IPS-15b (cell line): ENCODE data around the gene MBNL2.

Experiments used
- H3K27me3 ChIP-seq: one replicate; pipeline ENCODE4 v1.6.1; 2013; ENCODE audit warnings: low read length; ENCODE audit not compliant: control insufficient read depth, insufficient read depth
- H3K36me3 ChIP-seq: one replicate; pipeline ENCODE4 v1.6.1; 2013; ENCODE audit warnings: low read length; ENCODE audit not compliant: control insufficient read depth, insufficient read depth
- H3K4me1 ChIP-seq: one replicate; pipeline ENCODE4 v1.6.1; 2013; ENCODE audit warnings: mild to moderate bottlenecking, low read length; ENCODE audit not compliant: control insufficient read depth, insufficient read depth
- H3K4me3 ChIP-seq: one replicate; pipeline ENCODE4 v1.5.1; 2013; ENCODE audit warnings: low read depth, low read length
- H3K9ac ChIP-seq: one replicate; pipeline ENCODE4 v1.6.1; 2013; ENCODE audit warnings: low read depth, mild to moderate bottlenecking, low read length
- H3K9me3 ChIP-seq: one replicate; pipeline ENCODE4 v1.6.1; 2013; ENCODE audit warnings: mild to moderate bottlenecking, low read length; ENCODE audit not compliant: control insufficient read depth, insufficient read depth

Gene MBNL2

DNA sequence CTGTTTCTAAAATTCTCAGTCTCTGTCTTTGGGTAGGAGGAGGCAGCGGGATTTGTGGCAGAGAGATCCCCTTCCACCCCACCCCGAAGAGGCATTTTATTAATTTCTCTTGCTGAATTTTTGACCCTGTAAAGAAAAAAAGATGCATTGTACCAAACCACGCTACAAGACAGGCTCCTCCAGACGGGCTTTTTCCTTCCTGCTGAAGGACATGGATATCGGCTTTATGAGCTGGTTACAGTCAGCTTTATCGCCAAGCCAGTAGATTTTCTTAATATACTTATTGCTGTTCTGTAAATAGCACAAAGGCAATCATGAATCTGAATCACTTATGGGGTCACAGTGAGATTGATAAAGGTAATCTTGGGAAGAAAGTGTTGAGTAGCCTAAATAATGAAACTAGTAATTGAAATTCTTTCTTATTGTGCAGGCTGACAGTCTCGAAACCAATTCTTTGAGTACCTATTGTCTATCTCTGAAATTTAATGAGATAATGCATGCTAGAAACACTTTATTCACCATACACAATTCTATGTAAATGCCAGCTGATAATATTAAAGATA, 24.5 kb downstream of the MBNL2 start:
- Histone ChIP-seq H3K27me3 (no peaks in the 10 kb centered on the region), H3K36me3 (no peaks in the 10 kb centered on the region), H3K9me3 (no peaks in the 10 kb centered on the region), H3K9ac (no peak overlapping the region), H3K4me1 (no peaks in the 10 kb centered on the region), H3K4me3 (no peak overlapping the region)

DNA sequence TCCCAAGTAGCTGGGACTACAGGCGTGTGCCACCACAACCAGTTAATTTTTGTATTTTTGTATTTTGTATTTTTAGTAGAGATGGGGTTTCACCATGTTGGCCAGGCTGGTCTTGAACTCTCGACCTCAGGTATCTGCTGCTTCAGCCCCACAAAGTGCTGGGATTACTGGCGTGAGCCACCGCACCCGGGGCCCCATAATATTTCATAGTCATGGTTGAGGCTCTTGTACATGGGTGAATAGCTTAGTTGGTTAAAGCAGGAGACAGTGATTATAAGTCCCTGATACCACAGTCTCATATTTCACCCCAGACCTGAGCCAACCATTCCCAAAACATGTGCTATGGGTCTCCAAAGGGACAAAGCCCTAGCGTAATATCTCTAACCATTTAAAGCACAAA, 26.1 kb downstream of the MBNL2 start:
- Histone ChIP-seq H3K9ac (no peak overlapping the region), H3K36me3 (no peaks in the 10 kb centered on the region), H3K4me1 (no peaks in the 10 kb centered on the region), H3K27me3 (no peaks in the 10 kb centered on the region), H3K4me3 (no peak overlapping the region), H3K9me3 (no peaks in the 10 kb centered on the region)

DNA sequence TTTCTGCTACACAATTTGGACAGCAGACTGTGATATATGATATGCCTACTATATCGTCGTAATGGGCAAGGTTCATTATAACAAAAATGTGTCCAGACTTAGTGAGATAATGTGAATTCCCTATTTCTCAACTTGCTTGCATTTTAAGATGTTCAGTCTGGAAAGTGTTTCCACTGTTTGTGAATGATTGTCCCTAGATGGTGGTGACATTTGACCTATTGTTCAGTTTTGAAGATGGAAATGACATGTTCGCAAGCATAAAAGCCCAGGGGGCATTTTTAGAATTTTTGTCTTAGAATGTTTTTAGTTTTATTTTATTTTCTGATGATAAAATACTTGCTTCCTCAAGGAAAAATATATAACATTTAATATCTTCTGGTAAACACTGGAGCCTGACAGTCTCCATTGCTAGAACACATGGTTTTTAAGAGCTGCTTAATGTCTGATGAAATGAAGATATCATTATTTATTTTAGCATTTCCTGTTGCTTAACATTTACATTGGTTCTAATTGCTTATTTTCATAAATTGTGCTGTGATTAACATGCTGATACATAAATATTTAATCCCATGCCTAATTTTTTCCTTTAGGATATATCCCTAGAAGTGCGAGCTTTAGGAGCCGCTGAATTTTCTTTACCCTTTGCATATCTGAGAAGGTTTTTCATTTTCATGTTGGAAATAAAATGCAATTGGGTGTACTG, 27.1 kb downstream of the MBNL2 start:
- Histone ChIP-seq H3K4me3 (no peak overlapping the region), H3K4me1 (no peaks in the 10 kb centered on the region), H3K36me3 (no peaks in the 10 kb centered on the region), H3K9ac (no peak overlapping the region), H3K27me3 (no peaks in the 10 kb centered on the region), H3K9me3 (no peaks in the 10 kb centered on the region)

DNA sequence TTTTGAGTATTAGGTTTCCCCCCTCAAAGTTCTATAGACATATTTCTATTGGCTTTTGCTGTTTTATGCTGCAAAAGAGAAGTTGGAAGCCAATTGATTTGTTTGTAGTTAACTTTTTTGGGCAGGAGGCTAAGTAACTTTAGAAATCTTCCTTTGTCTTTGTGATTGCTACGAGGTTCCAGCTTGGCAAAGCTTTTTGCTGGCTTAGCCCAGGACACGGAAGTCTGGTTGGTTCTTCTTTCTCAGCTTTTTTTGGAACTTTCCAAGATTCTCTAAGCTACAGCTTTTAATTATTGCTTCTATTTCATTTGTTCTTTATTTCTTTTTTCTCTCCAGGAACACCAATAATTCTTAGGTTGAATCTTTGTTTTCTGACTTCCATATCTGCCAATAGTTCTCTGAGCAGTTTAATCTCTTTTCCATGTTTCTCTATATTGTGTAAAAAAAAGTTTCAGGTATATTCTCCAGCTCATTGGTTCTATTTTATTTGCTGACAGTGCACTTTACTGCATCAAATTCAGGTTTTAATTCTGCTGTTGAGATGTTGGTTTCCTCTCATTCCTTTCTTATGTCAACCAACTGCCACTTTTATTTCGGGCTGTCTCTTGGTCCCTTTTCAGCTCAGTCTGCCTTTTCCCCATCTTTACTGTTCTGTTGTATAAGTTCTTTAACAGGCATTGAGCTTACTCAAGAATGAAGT, 27.8 kb downstream of the MBNL2 start:
- Histone ChIP-seq H3K9me3 (no peaks in the 10 kb centered on the region), H3K9ac (no peak overlapping the region), H3K4me1 (no peaks in the 10 kb centered on the region), H3K27me3 (no peaks in the 10 kb centered on the region), H3K4me3 (no peak overlapping the region), H3K36me3 (no peaks in the 10 kb centered on the region)

DNA sequence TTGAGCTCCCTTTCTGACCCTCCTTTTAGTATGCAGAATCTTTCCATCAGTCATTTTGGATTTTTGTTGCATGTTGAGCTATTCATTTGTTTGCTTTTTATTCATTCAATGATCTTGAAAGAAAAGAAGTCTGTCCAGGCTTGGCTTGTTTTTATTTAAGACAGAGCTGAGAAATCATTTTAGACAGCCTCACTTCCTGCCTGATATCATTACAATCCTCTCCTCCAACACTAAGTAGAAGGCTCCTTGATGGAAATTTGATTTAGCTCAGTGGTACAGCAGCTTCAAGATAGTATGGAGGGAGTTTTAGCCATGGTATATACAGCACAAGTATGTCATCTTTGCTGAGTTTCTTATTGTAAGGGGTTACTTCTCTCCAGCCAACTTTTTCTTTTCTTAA, 28.4 kb downstream of the MBNL2 start:
- H3K4me1 ChIP-seq = no peaks in the 10 kb centered on the region
- no peaks in the 10 kb centered on the region for H3K9me3 ChIP-seq
- H3K4me3 ChIP-seq = no peak overlapping the region
- H3K27me3 ChIP-seq = no peaks in the 10 kb centered on the region
- H3K36me3 ChIP-seq = no peaks in the 10 kb centered on the region
- no peak overlapping the region for H3K9ac ChIP-seq

DNA sequence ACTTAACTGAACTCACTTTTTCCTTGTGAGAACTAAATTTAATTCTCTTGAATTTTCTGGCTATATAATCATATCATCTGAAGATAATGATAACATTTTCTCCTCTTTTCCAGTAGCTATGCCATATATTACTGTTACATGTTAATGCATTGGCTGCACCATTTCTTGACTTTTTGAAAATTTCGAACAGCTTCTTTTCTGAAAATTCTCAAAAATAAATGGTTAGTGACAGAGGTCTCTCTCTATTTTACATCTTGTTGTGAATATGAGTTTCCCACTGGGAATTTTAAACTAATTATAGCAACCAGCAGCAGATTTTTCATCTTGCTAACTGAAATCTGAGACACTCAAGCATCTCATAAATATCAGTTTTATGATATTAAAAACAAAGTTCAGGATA, 30.6 kb downstream of the MBNL2 start:
- Histone ChIP-seq H3K27me3 (no peaks in the 10 kb centered on the region), H3K36me3 (no peaks in the 10 kb centered on the region), H3K9ac (no peak overlapping the region), H3K9me3 (no peaks in the 10 kb centered on the region), H3K4me1 (peaks cover 10% of the 10 kb centered on the region), H3K4me3 (no peak overlapping the region)

DNA sequence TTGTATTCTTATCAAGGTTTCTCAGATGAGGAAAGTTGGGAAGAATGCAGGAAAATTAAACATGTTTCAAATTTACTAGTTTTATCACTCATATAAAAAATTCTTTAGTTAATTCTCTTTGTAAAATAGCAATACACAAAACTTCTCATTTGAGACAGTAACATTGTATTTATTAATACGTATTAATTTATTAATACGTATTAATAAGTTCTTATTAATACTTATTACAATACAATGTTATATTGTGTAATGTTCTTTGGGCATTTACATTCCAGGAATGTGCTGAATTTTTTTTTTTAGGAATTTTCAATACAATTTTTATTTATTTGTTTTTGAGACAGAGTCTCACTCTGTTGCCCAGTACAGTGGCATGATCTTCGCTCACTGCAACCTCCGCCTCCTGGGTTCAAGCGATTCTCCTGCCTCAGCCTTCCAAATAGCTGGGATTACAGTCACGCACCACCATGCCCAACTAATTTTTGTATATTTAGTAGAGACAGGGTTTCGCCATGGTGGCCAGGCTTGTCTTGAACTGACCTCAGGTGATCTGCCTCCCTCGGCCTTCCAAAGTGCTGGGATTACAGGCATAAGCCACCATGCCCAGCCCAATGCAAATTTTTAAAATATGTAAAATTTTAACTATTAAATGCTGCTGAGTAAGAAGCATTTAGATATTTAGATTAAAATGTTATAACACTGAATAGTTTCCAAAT, 31.6 kb downstream of the MBNL2 start:
- no peaks in the 10 kb centered on the region for H3K36me3 ChIP-seq
- no peaks in the 10 kb centered on the region for H3K27me3 ChIP-seq
- H3K9me3 ChIP-seq = no peaks in the 10 kb centered on the region
- peaks cover 11% of the 10 kb centered on the region for H3K4me1 ChIP-seq
- H3K9ac ChIP-seq = no peak overlapping the region
- no peak overlapping the region for H3K4me3 ChIP-seq

DNA sequence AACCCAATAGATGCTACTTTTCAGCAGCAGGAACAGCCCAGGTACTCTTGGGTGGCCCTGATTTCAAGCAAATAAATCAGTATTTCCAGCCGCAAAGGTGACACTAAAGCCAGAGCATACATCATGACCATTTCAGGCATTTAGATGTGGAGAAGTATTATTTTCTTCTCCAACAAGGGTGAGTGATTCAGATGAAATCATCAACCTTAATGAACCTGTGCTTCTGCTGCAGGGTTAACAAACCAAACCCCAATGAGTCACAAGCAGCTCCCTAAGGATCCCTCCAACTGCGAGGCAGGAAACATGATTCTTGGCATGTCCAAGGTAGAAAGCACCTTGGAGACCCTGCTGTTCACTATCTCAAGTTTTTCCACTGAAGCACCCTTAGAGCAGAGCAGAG, 32.7 kb downstream of the MBNL2 start:
- H3K27me3 ChIP-seq = no peaks in the 10 kb centered on the region
- no peak overlapping the region for H3K9ac ChIP-seq
- H3K9me3 ChIP-seq = no peaks in the 10 kb centered on the region
- H3K4me3 ChIP-seq = no peak overlapping the region
- no peaks in the 10 kb centered on the region for H3K36me3 ChIP-seq
- peaks cover 11% of the 10 kb centered on the region for H3K4me1 ChIP-seq

DNA sequence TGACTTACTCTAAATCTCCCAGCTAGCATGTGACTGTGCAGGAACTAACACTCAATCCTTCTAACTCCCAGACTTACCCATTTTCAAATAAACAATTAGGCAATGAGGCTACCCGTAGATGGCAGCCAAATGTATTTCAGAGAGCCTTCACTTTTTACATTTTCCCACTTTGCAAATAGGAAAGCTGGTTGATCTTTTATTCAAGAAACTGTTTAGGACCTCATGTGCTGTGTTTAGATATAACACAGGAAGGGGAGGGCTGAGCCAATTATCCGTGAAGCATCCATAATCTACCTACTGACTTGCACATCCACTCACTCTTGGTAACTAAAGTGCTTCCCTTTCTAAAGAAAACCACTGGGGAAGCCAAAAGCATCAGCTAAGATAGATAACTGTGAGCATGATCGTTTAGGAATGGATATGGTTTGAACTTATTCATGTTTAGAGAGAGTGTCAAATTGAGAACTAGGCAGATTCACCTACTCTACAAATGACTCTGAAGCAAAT, 33.4 kb downstream of the MBNL2 start:
- Histone ChIP-seq H3K4me1 (peaks cover 11% of the 10 kb centered on the region), H3K9ac (no peak overlapping the region), H3K36me3 (no peaks in the 10 kb centered on the region), H3K4me3 (no peak overlapping the region), H3K27me3 (no peaks in the 10 kb centered on the region), H3K9me3 (no peaks in the 10 kb centered on the region)

DNA sequence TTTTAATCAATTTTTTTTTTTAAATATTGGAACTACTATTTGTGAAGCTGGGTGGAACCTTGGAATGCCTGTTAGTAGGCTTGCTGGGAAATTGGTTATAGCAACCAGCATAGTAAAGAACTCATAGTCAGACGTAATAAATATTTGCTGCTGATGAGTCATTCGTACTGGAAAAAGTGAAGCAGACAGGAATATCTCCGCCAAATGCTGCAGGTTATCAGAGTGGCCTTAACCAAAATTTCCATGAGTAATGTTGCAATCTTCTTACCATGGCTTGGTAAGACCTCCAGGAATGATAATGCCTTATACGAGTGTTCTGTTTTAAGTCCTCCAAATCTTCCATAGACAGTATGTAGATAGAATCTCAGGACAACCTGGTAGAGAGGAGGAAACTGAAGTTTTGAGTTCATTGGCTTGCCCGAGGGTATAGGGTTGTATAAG, 34.2 kb downstream of the MBNL2 start:
- Histone ChIP-seq H3K4me1 (peaks cover 11% of the 10 kb centered on the region), H3K9me3 (no peaks in the 10 kb centered on the region), H3K9ac (no peak overlapping the region), H3K27me3 (no peaks in the 10 kb centered on the region), H3K36me3 (no peaks in the 10 kb centered on the region), H3K4me3 (no peak overlapping the region)

DNA sequence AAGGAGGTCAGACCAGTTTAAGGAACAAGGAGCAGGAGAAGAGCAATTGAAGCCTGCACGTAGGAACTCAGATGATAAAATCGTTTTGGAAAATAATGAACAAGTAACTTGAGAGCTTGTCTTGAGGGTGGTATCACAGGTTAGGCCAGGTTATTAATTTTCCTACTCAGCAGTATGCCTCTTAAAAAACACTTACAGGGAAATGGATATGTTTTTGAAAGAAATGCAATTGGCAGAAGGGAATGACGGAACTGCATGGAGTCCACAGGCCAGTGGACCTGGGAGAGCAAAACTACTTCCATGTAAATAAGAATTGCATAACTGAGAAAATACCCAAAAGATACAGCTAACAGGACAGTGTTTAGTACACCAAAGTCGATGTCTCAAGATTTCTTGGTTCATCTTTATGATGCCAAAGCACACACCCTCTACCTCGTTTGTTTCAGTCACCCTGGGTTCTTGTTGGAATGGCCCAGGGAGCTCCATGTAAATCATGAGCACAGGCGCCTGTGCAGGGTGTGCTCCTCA, 35.2 kb downstream of the MBNL2 start:
- Histone ChIP-seq H3K4me3 (no peak overlapping the region), H3K36me3 (no peaks in the 10 kb centered on the region), H3K9me3 (no peaks in the 10 kb centered on the region), H3K27me3 (no peaks in the 10 kb centered on the region), H3K4me1 (peaks cover 11% of the 10 kb centered on the region), H3K9ac (no peak overlapping the region)
